GM18502 (cell line): ENCODE results near the gene ZNF22.
A peak's percentile ranks its signal among the peaks of the same experiment; 100 is the strongest.

Experiments
- ATAC-seq: cut with Tn5 transposase; IDR thresholded peaks from one replicate; pipeline ENCODE4 v1.9.1; 2021; ENCODE audit warnings: mild to moderate bottlenecking; ENCODE audit not compliant: unreplicated experiment, poor library complexity

Gene ZNF22

DNA sequence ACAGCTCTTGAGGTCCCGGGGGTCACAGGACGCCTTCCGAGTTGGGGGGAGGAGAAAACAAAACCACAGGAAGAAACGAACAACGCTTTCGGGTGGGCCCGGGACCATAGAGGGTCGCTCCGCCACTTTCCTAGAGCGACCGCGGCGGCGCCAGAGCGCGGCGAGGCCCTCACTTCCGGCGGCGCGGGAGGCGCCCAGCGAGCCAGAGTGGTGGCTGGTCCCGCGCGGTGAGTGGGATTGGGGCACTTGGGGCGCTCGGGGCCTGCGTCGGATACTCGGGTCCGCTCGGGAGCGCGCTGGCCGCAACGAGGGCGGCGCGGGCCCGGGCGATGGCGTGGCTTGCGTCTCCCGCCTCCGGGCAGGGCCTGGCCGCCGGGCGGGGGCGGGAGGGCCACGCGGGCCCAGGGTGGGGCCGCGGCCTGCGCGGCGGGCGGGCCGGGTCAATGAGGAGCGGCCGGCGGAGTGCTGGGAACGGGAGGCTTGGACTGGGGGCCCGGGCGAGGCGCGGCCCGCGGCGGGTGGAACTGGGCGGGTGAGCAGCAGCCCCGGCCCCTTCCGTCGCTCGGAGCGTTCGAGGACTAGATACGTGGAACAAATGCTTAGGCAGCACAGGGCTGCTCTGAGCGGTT lies at the start of gene ZNF22:
Gene ZNF22 (plus strand): TSS at position 172 of the 629 bp plus-strand sequence. CDS start 2,446 bp downstream, outside the sequence.
- peak; percentile 82 for ATAC-seq

DNA sequence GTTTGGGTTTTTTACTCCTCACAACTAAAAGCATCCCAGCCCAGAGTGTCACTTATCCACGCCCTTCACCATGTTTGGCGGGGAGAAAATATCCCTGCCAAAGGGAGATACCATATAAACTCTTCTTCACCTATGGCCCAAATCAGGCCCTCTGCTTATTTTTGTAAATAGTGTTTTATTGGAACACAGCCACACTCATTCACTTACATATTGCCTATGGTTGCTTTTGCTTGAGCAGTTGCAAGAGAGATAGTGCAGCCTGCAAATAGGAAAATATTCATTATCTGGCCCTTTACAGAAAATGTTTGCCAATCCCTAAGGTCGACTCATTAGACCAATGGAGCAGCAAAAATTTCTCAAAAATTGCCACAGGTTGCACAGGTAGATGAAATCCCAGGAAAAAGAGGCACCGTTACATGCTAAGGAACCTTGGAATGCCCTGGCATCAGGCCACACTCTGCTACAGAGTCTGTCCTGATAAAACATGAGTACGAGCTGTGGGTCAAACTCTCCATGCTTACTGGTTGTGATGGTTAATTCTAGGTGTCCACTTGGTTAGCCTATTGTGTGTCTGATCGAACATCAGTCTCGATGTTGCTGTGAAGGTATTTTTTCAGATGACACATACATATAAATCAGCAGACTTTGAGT lies 49.0 kb upstream of the ZNF22 start:
- ATAC-seq = no peak

DNA sequence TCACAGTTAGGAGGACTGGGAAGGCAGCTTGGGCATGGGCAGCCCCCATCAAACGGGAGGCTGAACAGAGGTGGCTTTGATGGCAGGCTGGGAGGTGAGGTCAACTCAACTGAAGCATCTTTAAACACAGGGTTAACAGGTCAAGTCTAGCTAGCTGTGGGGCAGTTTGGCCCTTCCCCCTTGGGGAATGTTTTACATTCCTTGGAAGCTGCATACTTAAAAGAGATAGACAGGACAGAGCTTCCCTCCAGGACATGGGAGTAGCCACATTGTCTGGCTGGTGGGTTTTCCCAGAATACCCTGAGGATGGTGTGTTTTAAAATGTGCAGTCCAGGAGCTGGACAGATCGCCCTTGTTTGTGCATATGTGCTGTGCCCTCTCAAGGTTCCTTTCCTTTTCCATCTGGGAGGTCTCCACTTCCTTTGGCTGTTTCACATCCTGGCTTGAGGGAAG lies 47.9 kb upstream of the ZNF22 start:
- no peak for ATAC-seq

DNA sequence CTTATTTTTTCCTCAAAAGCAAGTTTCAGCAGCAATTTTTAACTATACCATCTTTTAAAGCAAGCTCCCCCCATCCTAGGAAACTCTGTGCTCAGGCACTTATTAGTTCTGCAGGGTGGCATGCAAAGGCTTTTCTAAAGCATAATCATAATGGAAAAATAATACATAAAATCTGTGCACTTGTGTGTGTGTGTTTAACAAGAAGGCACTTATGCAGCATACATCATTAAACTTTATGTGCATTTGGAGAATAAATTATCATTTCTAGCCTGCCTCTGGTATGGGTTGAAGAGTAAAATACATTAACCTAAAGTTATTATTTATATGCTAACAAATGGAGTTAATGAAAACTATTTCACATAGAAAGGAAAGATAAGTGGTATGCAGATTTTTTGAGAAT lies 46.7 kb upstream of the ZNF22 start:
- no peak for ATAC-seq

DNA sequence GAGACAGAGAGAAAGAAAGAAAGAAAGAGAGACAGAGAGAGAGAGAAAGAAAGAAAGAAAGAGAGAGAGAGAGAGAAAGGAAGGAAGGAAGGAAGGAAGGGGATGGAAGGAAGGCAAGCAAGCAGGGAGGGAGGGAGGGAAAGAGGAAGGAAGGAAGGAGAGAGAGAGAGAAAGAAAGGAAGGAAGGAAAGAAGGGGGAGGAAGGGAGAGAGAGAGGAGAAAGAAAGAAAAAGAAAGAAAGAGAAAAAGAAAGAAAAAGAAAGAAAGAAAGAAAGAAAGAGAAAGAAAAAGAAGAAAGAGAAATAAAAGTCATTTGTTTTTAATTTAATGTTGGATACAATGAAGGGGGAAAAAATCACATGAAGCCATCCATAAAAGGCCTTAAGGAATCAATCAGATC lies 45.8 kb upstream of the ZNF22 start:
- no peak for ATAC-seq

DNA sequence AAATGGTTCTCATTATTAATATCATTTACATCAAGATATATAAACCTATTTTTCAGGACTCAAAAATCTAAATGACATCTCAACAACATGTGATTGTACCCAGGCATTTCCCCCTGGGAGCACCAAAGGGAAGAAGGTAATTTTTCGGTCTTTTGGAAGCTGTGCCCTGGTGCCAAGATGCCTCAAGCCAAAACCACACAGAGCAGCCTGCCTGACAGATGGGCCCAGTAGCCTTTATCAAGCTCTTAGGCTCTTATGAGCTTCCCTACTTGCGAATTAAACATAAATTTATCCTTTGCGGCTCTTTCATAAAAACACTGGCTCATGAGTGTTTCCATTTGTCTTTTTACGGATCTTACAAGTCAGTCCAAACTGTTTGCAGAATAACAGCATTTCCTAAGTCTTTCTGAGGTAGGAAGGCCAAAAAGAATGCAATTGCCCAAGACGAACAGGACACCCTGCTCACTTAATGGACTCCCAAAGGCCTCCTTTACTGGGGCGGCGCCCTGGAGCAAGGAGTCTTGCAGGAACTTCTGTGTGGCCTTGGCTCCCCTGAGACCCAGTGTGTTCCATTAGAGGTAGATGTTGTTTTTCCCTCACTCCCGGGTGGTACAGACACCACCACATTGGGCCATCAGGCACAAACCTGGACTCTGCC lies 45.2 kb upstream of the ZNF22 start:
- ATAC-seq = no peak

DNA sequence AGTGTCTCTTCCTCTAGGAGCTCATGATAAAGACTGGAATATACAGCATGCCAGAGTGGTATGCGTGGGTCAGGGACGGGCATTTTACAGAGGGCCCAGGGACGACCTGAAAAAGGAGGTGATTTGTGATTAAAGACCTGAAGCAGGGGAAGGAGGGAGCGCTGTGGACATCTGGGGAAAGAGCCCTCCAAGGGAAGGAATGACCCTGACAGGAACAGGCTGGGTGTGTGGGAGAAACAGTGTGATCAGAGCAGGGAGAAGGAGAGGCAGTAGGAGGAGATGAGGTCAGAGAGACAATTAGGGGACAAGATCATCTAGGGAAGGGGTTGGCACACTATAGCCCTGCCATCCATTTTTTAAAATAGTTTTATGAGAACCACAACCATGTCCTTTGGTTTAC lies 44.5 kb upstream of the ZNF22 start:
- no peak for ATAC-seq

DNA sequence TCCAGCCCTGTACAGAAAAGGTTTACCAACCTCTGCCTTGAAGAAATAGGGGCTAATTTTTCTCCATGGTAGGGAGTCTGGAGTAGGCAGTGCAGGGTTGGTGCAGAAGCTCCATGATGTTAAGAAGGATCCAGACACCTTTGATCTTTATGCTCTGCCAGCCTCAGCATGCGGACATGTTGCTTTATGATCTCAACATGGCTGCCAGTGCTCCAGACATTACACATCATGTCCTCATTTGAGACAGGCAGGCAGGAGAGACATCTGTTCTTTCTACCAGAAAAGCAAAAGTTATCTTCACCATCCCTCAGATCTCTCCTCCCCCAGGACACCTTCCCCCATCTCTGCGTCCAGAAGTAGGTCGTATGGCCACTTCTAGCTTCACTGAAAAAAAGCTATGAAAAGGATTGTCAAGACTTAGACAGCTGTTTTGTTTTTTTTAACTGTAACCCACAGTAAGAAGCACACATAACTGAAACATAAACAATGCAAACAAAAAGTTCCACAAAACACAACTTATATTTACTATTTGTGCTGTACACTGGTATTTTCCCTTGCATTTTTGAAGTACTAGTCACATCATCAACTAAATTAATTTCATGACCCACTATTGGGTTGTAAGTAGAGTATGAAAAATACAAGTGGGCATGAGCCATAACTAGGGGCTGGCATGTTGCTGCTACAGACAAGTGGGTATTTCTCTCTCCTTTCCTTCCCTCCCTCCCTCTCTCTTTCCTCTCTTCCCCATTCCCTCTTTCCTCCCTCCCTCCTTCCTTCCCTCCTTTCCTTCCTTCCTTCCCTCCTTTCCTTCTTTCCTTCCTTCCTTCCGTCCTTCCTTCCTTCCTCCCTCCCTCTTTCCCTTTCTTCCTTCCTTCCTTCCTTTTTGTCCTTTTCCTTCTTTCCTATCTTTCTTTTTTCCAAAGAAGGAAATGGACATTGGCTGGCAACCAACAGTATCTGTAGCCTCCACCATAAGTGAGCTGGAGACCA lies 43.7 kb upstream of the ZNF22 start:
- no peak for ATAC-seq

DNA sequence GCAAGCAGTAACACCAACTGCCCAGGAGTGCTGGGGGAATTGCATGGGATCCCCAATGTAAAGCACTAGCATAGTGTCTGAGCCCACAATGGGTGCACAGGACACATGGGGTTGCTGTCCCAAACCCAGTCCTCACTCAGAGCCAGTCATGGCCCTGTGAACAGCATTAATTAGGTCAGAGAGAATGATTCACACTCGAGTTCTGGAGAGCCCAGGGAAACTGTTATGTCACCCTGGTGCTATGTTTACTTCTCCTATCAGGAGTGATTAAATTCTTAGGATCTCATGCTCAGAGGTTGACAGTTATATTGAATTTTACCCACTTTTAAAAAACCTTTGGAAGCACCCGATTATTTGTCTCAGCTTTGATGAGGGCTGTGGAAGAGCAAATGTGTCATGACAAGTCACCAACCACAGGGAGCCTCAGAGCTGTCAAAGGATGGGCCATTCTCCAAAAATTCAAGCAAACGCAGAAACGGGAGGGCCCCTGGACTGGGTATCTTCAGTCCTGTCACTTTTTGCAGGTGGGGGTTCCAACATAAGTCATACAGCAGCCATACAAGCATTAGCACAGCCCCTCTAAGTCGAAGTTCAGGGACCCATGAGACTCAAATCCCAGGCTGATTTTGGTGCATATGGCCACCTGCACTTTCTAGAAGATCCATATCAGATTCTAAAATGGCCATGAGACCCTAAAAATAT lies 42.4 kb upstream of the ZNF22 start:
- no peak for ATAC-seq

DNA sequence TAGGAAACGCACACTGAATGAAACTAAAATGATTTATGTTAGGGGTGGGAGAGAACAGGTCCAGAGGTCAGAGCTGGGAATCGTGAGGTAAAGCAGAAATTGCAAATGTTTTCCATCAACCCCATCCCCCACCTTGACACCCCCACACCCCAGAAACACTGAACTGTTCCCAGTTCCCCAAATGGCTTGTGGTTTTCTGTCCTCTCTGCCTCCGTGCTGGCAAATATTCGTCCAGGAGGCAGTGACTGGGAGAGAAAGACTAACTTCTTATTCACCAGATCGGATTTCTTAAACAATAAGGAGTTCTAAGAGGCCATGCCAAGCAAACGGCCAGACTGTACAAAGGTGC lies 41.9 kb upstream of the ZNF22 start:
- ATAC-seq = no peak

DNA sequence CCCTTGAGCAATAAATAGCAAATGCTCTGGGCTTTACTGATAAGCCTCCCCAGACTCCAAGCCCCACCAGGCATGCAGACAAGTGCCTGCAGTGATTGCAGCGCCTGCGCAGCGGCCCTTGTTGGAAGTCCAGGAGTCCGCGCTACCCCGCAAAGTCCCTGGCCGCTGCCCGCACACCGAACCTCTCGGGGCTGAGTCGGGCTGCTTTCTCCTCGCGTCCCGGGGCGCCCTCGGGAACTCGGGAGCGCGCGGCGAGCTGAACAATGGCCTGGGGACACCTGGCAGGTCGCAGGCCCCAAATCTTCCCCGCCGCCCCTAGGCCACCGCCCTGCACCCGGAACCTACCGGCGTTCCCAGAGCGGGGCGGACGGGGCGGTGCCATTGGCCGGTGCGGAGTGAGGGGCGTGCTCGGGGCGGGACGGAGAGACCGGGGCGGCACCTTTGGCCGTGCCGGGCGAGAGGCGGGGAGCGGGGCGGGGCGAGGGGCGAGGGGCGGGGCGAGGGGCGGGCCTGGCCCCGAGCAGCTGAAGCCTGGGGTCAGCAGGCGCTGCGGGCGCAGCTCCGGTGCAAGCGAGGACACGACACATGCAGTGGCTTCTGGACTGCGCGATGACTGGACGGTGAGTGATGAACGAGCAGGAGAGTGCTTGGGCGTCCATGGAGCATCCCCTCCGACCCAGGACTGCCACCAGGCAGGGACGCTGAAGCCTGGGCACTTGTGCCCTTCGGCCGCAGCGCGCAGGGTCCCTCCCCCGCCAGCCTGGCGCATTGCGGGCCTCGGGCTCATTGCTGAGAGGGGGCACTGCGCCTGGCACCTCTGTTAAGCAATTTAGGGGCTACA lies 41.3 kb upstream of the ZNF22 start, which contains the start of gene RASSF4:
Gene RASSF4 (plus strand): TSS at position 556 of the 841 bp plus-strand sequence. CDS start 10,401 bp downstream, outside the sequence.
- ATAC-seq = peak; percentile 96

DNA sequence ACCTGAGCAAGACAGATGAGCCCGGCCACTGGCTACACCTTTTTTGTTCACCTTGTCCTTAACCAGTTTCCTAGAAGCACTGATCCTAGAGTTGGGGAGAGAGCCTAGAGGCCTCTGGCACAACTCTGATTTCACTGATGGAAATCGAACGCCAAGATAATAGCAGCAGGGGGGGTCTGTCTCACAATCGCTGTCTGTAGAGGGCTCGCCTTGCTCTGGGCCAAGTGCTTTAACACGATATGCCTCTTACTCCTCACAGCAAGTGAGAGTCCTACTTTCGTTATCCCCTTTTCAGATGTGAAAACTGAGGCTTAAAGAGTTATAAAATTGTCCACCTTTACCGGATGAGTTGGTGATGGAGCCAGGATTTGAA lies 40.6 kb upstream of the ZNF22 start:
- ATAC-seq = no peak

DNA sequence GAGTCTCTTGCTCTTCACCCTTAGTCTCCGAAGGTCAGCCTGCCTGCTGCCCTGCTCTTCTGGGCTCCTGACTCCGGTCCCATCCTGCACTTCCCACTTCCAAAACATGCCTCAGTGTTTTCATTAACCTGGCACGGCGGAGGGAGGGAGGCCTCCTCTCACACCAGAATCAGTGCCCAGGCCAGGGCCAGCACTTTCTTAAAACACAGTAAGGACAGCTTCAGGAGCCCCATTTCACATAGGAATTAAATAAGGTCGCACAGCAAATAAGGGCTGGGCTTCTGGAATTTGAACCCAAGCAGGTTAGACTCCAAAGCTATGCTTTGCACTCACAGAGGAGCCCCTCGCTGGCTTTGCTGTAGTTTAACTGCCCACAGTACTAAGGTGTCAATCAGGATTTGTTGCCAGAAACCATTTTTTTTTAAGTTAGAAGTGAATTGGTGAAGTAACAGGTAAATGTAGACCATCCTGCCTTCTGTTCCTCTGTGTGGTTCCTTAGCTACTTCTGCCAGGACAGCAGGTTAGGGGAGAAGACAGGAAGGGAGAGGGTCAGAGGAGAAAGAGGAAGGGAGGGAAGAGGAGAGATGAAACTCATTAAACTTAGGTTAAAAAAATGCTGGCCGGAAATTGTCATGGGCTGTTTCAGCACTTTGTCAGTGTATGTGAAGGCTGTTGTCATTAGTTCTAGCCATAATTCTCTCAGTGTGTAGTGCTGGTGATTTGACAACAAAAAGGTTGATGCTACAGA lies 40.1 kb upstream of the ZNF22 start:
- ATAC-seq = no peak

DNA sequence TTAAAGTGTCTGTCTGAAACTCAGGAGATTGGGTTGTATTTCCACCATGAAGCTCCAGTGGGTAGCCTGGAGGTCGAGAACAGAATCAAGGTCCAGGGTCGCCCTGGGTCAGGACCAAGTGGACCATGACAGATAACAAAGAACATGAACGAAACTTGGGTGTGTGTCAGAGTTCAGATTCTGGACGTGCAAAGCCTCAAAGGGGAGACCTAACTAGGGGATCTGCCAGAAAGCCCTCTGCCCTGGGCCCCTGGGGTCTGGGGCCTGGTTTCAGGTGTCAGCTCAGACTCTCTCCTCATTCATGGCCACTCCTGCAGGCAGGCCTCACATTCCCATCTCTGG lies 39.5 kb upstream of the ZNF22 start:
- ATAC-seq = no peak

DNA sequence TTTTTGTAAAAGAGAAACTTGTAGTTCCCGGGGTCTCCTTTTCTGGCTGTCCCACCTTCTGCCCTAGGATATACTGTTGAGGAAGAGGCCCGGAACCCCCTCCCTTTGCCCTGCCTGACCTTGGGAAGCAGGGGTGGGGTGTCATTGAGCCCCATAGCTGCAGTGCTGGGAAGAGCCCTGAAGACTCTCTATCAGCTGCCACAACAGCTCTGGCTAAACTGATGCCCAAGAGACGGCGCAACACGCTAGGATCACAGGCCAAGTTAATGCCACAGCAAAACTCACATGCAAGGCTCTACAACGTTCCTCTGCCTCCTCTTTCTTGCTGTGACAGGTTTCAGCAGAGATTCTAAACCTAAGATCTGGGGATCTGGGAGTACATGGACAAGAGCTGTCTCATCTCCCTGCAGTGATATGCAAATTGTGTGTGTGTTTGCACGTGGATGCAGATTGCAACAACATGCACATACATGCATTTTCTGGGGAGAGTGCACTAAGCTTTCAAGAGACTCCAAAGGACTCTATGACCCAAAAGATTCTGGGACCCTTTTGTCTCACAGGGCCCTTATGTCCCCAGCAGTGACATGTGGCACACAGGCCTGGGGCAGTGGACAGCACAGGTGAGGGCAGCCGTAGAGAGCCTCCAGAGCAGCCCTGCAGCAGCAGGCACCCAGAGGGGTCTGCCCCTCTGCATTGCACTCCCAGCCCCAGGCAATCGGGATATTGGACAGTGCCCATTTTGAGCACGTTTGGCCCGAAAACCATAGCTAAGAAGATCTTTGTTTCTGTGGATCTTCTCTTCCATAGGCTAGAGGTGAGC lies 38.6 kb upstream of the ZNF22 start:
- no peak for ATAC-seq

DNA sequence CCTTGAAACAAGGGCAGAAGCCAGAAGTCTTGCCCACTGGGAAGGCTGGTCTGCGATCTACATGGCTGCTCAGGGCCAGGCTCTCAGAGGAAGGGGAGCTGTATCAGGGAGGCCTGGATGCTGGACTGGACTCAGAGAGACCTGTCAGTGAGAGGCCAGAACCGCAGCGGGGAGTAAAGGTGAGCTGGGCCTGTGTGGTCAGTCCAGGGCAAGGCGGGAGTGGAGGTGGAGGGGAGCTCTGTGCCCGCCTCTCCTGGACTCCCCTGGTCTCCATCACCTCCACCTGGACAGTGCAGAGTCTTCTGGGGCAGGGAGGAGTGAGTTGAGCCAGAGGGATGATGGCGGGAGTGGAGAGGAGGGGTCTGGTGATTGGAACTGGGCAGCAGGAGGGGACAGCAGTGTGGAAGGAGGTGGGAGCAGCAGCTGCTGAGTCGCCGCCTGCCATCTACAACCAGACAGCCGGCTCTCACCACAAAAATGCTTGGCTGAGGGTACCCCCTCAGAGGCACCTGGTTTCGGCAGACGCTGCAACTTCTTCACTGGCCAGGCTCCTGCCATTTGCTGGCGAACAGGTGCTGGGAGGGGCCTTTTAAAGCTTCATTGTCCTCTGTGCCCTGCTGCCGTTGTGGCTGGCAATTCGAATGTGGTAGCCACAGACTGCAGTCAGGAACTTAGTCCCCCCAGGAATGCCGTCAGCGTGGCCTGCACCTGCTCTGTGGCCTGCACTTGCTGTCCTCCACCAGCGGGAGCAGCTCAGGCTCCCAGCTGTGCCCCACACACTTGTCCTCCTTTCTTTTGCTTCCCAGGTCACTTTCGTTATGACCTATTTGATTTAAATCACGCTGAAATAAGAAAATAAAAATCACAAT lies 37.6 kb upstream of the ZNF22 start:
- ATAC-seq = no peak
